HL-60 (cell line): ENCODE results near the gene PLA2R1.

Source experiments
- CTCF ChIP-seq: IDR thresholded peaks from one replicate; pipeline ENCODE4 v1.5.1; 2011; ENCODE audit warnings: low read length, control low read depth, inconsistent platforms; ENCODE audit not compliant: insufficient read depth
- POLR2AphosphoS5 ChIP-seq: IDR thresholded peaks from 2 replicates; pipeline ENCODE4 v1.6.1; 2012; ENCODE audit warnings: low read depth

DNA sequence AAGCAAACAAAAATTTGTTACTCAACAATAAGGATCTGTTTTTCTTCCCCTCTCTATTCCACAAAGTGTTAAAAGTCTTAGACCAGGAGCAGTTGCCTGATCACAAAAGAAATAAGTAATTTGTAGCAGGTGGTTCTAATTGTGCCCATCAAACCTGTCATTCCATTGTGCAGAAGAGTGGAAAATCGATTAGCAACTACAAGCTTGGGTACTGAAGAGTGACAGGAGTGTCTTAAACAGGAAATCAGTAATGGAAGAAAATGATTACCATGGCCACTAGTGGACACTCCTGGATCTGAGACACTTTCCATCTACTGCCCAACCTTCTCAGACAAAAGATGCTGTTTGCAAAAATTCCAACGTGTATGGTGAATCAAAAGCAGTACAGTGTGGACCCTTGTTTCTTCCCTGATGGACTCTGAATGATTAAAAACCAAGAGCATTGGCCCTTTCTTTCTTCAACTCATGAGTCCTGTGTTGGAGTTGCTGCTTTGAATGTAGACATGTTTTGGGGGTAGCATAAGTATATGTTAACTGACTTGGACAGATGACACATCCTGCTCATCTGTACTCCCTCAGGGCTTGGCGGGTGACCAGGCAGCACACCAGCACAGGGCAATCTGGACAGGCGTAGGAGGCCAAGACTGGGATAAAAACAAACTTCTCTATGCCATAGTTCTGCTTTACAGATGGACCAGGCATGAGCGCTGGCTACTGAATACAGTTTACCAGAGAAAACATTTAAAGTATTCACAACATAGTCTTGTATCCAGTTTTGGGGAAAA lies 51.9 kb downstream of the PLA2R1 start:
- TF ChIP-seq CTCF: no peak
- TF ChIP-seq POLR2AphosphoS5: no peak
